GM23338 (cell line): ENCODE measurements around the gene WDR33. TPM values are rescaled to one million over a fixed set of nuclear protein-coding genes. Genes with fewer than 3 reads are reported as not detected.

Source experiments
- ATAC-seq: fragments of 200-7000 bp; cut with Tn5 transposase; 3 replicates; pipeline ENCODE4 v1.9.1; 2020
- DNase-seq: peaks from one replicate; pipeline ENCODE4 v3.0.0-alpha.2; 2015; ENCODE audit warnings: low spot score
- H2AFZ ChIP-seq: fragments of 200-600 bp; sonication (generic); 2 replicates; pipeline ENCODE4 v1.8.0; 2016; ENCODE audit warnings: antibody characterized with exemption, mild to moderate bottlenecking, moderate library complexity
- H3F3A ChIP-seq: fragments of 200-600 bp; sonication (generic); replicated peaks from 2 replicates; pipeline ENCODE4 v1.8.0; 2017; ENCODE audit warnings: antibody characterized with exemption, mixed run types, low read depth
- H3K27ac ChIP-seq: fragments of 200-600 bp; sonication (generic); 2 replicates; pipeline ENCODE4 v1.6.1; 2016; ENCODE audit warnings: low read depth
- H3K27me3 ChIP-seq: fragments of 200-600 bp; sonication (generic); 2 replicates; pipeline ENCODE4 v1.8.0; 2016; ENCODE audit warnings: mild to moderate bottlenecking, mixed run types, moderate library complexity; ENCODE audit not compliant: insufficient read depth
- H3K36me3 ChIP-seq: fragments of 200-600 bp; sonication (generic); 2 replicates; pipeline ENCODE4 v1.8.0; 2016; ENCODE audit warnings: mild to moderate bottlenecking; ENCODE audit not compliant: insufficient read depth
- H3K4me1 ChIP-seq: fragments of 200-600 bp; sonication (generic); 2 replicates; pipeline ENCODE4 v1.8.0; 2016; ENCODE audit warnings: mild to moderate bottlenecking, moderate library complexity; ENCODE audit not compliant: insufficient read depth
- H3K4me2 ChIP-seq: fragments of 200-600 bp; sonication (generic); 2 replicates; pipeline ENCODE4 v1.7.1; 2017; ENCODE audit warnings: mixed run types
- H3K4me3 ChIP-seq: fragments of 200-600 bp; sonication (generic); 2 replicates; pipeline ENCODE4 v1.6.1; 2016; ENCODE audit warnings: mixed run types
- H3K79me2 ChIP-seq: fragments of 200-600 bp; sonication (generic); replicated peaks from 2 replicates; pipeline ENCODE4 v1.8.0; 2017; ENCODE audit warnings: mild to moderate bottlenecking; ENCODE audit not compliant: insufficient read depth
- H3K9me2 ChIP-seq: fragments of 200-600 bp; sonication (generic); 2 replicates; pipeline ENCODE4 v1.8.0; 2017; ENCODE audit not compliant: insufficient read depth
- H4K20me1 ChIP-seq: fragments of 200-600 bp; sonication (generic); replicated peaks from 2 replicates; pipeline ENCODE4 v1.8.0; 2017; ENCODE audit warnings: mild to moderate bottlenecking; ENCODE audit not compliant: insufficient read depth
- H3K27ac Mint-ChIP-seq: 2 replicates; pipeline ENCODE4 v1.8.0; 2020; ENCODE audit warnings: inconsistent platforms, mild to moderate bottlenecking, moderate library complexity, mixed read lengths
- H3K27me3 Mint-ChIP-seq: 3 replicates; pipeline ENCODE4 v1.8.0; 2022; ENCODE audit warnings: low read depth, mild to moderate bottlenecking, moderate library complexity, mixed read lengths, inconsistent platforms; ENCODE audit not compliant: insufficient read depth, poor library complexity
- H3K36me3 Mint-ChIP-seq: 3 replicates; pipeline ENCODE4 v1.8.0; 2021; ENCODE audit warnings: low read depth, mild to moderate bottlenecking, inconsistent platforms, moderate library complexity, mixed read lengths
- H3K4me1 Mint-ChIP-seq: 3 replicates; pipeline ENCODE4 v1.8.0; 2020; ENCODE audit warnings: mild to moderate bottlenecking, inconsistent platforms, mixed read lengths
- H3K4me3 Mint-ChIP-seq: 3 replicates; pipeline ENCODE4 v1.8.0; 2021; ENCODE audit warnings: moderate library complexity, mild to moderate bottlenecking, inconsistent platforms, mixed read lengths
- H3K9me3 Mint-ChIP-seq: 3 replicates; pipeline ENCODE4 v1.8.0; 2020; ENCODE audit warnings: moderate library complexity, mild to moderate bottlenecking, inconsistent platforms, mixed read lengths
- CREB1 ChIP-seq: fragments of 250-450 bp; sonication (Bioruptor Pico); IDR thresholded peaks from 2 replicates; pipeline ENCODE4 v1.5.0; 2020; ENCODE audit warnings: low read depth, mild to moderate bottlenecking, moderate library complexity
- EZH2 ChIP-seq: fragments of 200-600 bp; sonication (generic); IDR thresholded peaks from one replicate; pipeline ENCODE4 v1.8.0; 2017; ENCODE audit warnings: antibody characterized with exemption, mild to moderate bottlenecking, low read depth; ENCODE audit not compliant: unreplicated experiment
- EZH2phosphoT487 ChIP-seq: fragments of 200-600 bp; sonication (generic); IDR thresholded peaks from one replicate; pipeline ENCODE4 v1.8.1; 2018; ENCODE audit warnings: antibody characterized with exemption; ENCODE audit not compliant: unreplicated experiment
- JUNB ChIP-seq: IDR thresholded peaks from one replicate; pipeline ENCODE4 v1.6.1; 2016; ENCODE audit warnings: antibody characterized with exemption; ENCODE audit not compliant: unreplicated experiment
- NANOG ChIP-seq: IDR thresholded peaks from 2 replicates; pipeline ENCODE4 v1.6.1; 2016; ENCODE audit warnings: antibody characterized with exemption, borderline replicate concordance
- POLR2AphosphoS5 ChIP-seq: IDR thresholded peaks from 2 replicates; pipeline ENCODE4 v1.6.1; 2016; ENCODE audit warnings: antibody characterized with exemption, low read depth
- STAT1 ChIP-seq: IDR thresholded peaks from one replicate; pipeline ENCODE4 v1.6.1; 2016; ENCODE audit warnings: antibody characterized with exemption; ENCODE audit not compliant: unreplicated experiment
- ZNF114 ChIP-seq: fragments of 250-450 bp; sonication (Bioruptor Pico); IDR thresholded peaks from 2 replicates; pipeline ENCODE4 v1.5.0; 2020; ENCODE audit warnings: mild to moderate bottlenecking, moderate library complexity
- ZNF331 ChIP-seq: fragments of 250-450 bp; sonication (Bioruptor Pico); IDR thresholded peaks from 2 replicates; pipeline ENCODE4 v1.5.0; 2020; ENCODE audit warnings: low read depth, mild to moderate bottlenecking, moderate library complexity
- polyA plus RNA-seq: library from polyadenylated mRNA; unstranded; fragments of >200 nt; fragmentation: Nextera tagmentation; extraction: Ambion mirVana; gene quantifications from 2 replicates; pipeline ENCODE4 v1.2.1, GENCODE V29; 2016
- total RNA-seq: library from RNA; depleted of rRNA; stranded (reverse); fragments of >200 nt; shearing (Covaris generic); gene quantifications from 2 replicates; pipeline ENCODE4 v1.2.3, GENCODE V29; 2014
- TF ChIP-seq, protein P1 (sequence below): IDR thresholded peaks from 2 replicates; pipeline ENCODE4 v1.6.1; 2016; ENCODE audit warnings: antibody characterized with exemption
- TF ChIP-seq, protein P2 (sequence below), 2 experiments: fragments of 200-600 bp in 1 of 2; sonication (generic) in 1 of 2; conservative IDR thresholded peaks; 2 replicates each; pipeline versions ENCODE4 v1.5.1 to v1.6.1; 2016 to 2017; ENCODE audit warnings: antibody characterized with exemption in 2 of 2, low read depth in 2 of 2, mild to moderate bottlenecking in 2 of 2, moderate library complexity in 1 of 2
- TF ChIP-seq, protein P3 (sequence below): IDR thresholded peaks from one replicate; pipeline ENCODE4 v1.6.1; 2018; ENCODE audit warnings: antibody characterized with exemption; ENCODE audit not compliant: unreplicated experiment

The WDR33 gene
- total and polyA plus RNA-seq, 2 experiments from 2014 or later: 37.2 to 54.7 TPM

DNA sequence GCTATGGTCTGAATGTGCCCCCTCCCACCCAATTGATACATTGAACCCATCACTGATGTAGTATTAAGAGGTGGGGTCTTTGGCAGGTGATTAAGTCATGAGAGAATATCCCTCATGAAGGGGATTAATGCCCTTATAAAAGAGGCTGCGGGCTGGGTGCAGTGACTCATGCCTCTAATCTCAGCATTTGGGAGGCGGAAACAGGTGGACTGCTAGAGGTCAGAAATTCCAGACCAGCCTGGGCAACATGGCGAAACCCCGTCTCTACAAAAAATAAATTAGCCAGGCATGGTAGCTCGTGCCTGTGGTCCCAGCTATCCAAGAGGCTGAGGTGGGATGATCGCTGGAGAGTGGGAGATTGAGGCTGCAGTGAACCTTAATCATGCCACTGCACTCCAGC, 32.7 kb upstream of the WDR33 start:
- Histone ChIP-seq H3K36me3 (peaks cover 24% of the 10 kb centered on the region), H3K4me1 (no peaks in the 10 kb centered on the region), H2AFZ (no peak overlapping the region), H3K79me2 (no peaks in the 10 kb centered on the region), H3K4me3 (no peak overlapping the region), H4K20me1 (peaks cover 14% of the 10 kb centered on the region; the same call in 1 of the 2 replicates), H3F3A (peaks cover 6% of the 10 kb centered on the region; the same call in 1 of the 2 replicates), H3K4me2 (no peak overlapping the region), H3K9me2 (no peaks in the 10 kb centered on the region), H3K27ac (no peak overlapping the region), H3K27me3 (no peaks in the 10 kb centered on the region)
- Mint-ChIP-seq H3K4me1 (no peaks in the 10 kb centered on the region; the same call in 2 of the 3 replicates), H3K27ac (no peak overlapping the region), H3K9me3 (no peaks in the 10 kb centered on the region), H3K27me3 (peaks cover 9% of the 10 kb centered on the region), H3K36me3 (peaks cover 41% of the 10 kb centered on the region), H3K4me3 (no peak overlapping the region)
- TF ChIP-seq ZNF331 (CRISPR knock-in tag): no peak
- DNase-seq (no peak), ATAC-seq (no peak)

DNA sequence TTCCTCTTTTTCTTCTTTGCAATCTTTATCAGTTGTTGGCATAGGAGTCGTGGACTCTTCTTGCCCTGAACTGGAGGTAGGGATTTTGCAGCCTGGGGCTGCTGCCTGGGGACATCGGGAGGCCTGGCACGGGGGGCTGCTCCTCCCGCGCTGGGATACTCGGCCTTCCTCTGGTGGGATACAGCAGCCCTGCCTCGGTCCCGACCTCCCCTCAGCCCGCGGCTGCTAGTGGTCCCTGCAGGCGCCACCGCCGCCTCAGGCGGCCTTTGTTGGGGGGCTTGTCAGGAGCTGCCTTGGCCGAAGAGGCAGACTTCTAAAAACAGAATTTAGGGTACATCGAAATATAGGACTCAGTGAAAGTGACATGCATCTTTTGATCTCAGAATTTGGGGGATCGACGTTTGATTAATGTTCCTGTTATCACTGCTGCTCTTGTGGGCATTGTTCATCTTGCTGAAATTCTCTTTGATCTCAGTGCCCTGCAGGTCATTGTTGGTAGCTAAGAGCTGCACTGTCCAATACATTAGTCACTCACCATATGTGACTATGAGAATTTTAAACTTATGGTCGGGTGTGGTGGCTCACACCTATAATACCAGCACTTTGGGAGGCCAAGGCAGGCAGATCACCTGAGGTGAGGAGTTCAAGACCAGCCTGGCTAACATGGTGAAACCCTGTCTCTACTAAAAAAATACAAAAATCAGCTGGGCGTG, 30.7 kb upstream of the WDR33 start:
- no peak overlapping the region for H3K4me3 Mint-ChIP-seq
- TF ChIP-seq JUNB: no peak
- no peak for TF ChIP-seq POLR2AphosphoS5
- no peak for TF ChIP-seq NANOG
- TF ChIP-seq EZH2: no peak
- TF ChIP-seq CREB1: no peak
- no peak for TF ChIP-seq ZNF114 (CRISPR knock-in tag)
- TF ChIP-seq, protein P1, sequence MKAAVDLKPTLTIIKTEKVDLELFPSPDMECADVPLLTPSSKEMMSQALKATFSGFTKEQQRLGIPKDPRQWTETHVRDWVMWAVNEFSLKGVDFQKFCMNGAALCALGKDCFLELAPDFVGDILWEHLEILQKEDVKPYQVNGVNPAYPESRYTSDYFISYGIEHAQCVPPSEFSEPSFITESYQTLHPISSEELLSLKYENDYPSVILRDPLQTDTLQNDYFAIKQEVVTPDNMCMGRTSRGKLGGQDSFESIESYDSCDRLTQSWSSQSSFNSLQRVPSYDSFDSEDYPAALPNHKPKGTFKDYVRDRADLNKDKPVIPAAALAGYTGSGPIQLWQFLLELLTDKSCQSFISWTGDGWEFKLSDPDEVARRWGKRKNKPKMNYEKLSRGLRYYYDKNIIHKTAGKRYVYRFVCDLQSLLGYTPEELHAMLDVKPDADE: no peak
- no peak for TF ChIP-seq EZH2phosphoT487
- TF ChIP-seq, protein P2, sequence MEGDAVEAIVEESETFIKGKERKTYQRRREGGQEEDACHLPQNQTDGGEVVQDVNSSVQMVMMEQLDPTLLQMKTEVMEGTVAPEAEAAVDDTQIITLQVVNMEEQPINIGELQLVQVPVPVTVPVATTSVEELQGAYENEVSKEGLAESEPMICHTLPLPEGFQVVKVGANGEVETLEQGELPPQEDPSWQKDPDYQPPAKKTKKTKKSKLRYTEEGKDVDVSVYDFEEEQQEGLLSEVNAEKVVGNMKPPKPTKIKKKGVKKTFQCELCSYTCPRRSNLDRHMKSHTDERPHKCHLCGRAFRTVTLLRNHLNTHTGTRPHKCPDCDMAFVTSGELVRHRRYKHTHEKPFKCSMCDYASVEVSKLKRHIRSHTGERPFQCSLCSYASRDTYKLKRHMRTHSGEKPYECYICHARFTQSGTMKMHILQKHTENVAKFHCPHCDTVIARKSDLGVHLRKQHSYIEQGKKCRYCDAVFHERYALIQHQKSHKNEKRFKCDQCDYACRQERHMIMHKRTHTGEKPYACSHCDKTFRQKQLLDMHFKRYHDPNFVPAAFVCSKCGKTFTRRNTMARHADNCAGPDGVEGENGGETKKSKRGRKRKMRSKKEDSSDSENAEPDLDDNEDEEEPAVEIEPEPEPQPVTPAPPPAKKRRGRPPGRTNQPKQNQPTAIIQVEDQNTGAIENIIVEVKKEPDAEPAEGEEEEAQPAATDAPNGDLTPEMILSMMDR (conservative IDR thresholded peaks at IDR 0.05; ENCODE audit: low read depth in 2 of 2): no peak
- TF ChIP-seq, protein P3, sequence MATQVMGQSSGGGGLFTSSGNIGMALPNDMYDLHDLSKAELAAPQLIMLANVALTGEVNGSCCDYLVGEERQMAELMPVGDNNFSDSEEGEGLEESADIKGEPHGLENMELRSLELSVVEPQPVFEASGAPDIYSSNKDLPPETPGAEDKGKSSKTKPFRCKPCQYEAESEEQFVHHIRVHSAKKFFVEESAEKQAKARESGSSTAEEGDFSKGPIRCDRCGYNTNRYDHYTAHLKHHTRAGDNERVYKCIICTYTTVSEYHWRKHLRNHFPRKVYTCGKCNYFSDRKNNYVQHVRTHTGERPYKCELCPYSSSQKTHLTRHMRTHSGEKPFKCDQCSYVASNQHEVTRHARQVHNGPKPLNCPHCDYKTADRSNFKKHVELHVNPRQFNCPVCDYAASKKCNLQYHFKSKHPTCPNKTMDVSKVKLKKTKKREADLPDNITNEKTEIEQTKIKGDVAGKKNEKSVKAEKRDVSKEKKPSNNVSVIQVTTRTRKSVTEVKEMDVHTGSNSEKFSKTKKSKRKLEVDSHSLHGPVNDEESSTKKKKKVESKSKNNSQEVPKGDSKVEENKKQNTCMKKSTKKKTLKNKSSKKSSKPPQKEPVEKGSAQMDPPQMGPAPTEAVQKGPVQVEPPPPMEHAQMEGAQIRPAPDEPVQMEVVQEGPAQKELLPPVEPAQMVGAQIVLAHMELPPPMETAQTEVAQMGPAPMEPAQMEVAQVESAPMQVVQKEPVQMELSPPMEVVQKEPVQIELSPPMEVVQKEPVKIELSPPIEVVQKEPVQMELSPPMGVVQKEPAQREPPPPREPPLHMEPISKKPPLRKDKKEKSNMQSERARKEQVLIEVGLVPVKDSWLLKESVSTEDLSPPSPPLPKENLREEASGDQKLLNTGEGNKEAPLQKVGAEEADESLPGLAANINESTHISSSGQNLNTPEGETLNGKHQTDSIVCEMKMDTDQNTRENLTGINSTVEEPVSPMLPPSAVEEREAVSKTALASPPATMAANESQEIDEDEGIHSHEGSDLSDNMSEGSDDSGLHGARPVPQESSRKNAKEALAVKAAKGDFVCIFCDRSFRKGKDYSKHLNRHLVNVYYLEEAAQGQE: no peak
- TF ChIP-seq STAT1: no peak
- TF ChIP-seq ZNF331 (CRISPR knock-in tag): no peak

More for the DNA sequence above, 30.7 kb upstream of the WDR33 start:
- H3K27ac Mint-ChIP-seq: no peak overlapping the region
- H3K9me2 ChIP-seq: no peaks in the 10 kb centered on the region
- DNase-seq (no peak), ATAC-seq (peak; percentile 34; the same call in 2 of the 3 replicates)
- H3K27me3 ChIP-seq: no peaks in the 10 kb centered on the region
- H3K36me3 Mint-ChIP-seq: peaks cover 21% of the 10 kb centered on the region
- no peaks in the 10 kb centered on the region; the same call in 2 of the 3 replicates for H3K4me1 Mint-ChIP-seq
- H3K27me3 Mint-ChIP-seq: peaks cover 7% of the 10 kb centered on the region
- no peak overlapping the region for H3K4me2 ChIP-seq
- H3K36me3 ChIP-seq: peaks cover 10% of the 10 kb centered on the region
- no peaks in the 10 kb centered on the region for H3K4me1 ChIP-seq
- no peaks in the 10 kb centered on the region for H3K9me3 Mint-ChIP-seq
- H3K27ac ChIP-seq: no peak overlapping the region
- no peak overlapping the region for H2AFZ ChIP-seq
- no peak overlapping the region for H3K4me3 ChIP-seq
- peaks cover 11% of the 10 kb centered on the region; the same call in 1 of the 2 replicates for H4K20me1 ChIP-seq
- peaks cover 6% of the 10 kb centered on the region; the same call in 1 of the 2 replicates for H3F3A ChIP-seq
- H3K79me2 ChIP-seq: no peaks in the 10 kb centered on the region
